HepG2 (cell line): ENCODE data around the gene KRTAP10-9. TPM values are rescaled to one million over a fixed set of nuclear protein-coding genes. Genes with fewer than 3 reads are reported as not detected.

Experiments
- ATAC-seq: fragments of 200-7000 bp; cut with Tn5 transposase; 3 replicates; pipeline ENCODE4 v1.9.1; 2020; ENCODE audit warnings: mild to moderate bottlenecking, moderate library complexity
- BruUV-seq: library from RNA; stranded (reverse); fragments of 400-500 nt; replicated peaks from 2 replicates; lab custom pipeline; 2021; lab: Mats Ljungman, UMichigan
- CTCF ChIA-PET: fragments of 300-600 bp; formaldehyde crosslinking; extraction: SDS; loops from one replicate; lab custom pipeline; 2021; ENCODE audit warnings: low total read pairs, inconsistent platforms, low intra/inter-chr PET ratio; lab: Yijun Ruan, JAX
- POLR2A ChIA-PET: fragments of 350-600 bp; sonication (Branson Sonifier 250); formaldehyde crosslinking; loops from one replicate; lab custom pipeline; 2020; ENCODE audit warnings: antibody characterized with exemption, inconsistent platforms; lab: Yijun Ruan, JAX
- DNase-seq: peaks from one replicate; pipeline ENCODE4 v3.0.0-alpha.2; 2015; ENCODE audit warnings: low spot score
- FAIRE-seq: peaks from 3 replicates; lab custom pipeline; 2011; peaks lifted over from hg19 to GRCh38; lab: Jason Lieb, UNC
- H2AFZ ChIP-seq: one replicate; pipeline ENCODE4 v1.6.1; 2011; ENCODE audit warnings: low read length, inconsistent platforms
- H3K27ac ChIP-seq: fragments of 300-600 bp; 3 replicates; pipeline ENCODE4 v1.8.0; 2011; ENCODE audit warnings: mixed run types, mild to moderate bottlenecking, mixed read lengths, low read length, inconsistent platforms; ENCODE audit not compliant: insufficient read depth; ENCODE audit errors: extremely low read length
- H3K27me3 ChIP-seq, 2 experiments: fragments of 200-600 bp in 1 of 2; 2 replicates in 1 of 2; 3 replicates in 1 of 2; pipeline versions ENCODE4 v1.6.0 to v1.8.0; 2011; ENCODE audit warnings: low read length in 2 of 2, mild to moderate bottlenecking in 2 of 2, moderate library complexity in 2 of 2, inconsistent platforms in 1 of 2; ENCODE audit not compliant: insufficient read depth in 2 of 2, control insufficient read depth in 1 of 2
- H3K36me3 ChIP-seq, 2 experiments: fragments of 200-600 bp in 1 of 2; replicated peaks in 1 of 2; 2 replicates in 1 of 2; 3 replicates in 1 of 2; pipeline versions ENCODE4 v1.5.1 to v1.8.0; 2011; ENCODE audit warnings: low read length in 2 of 2, inconsistent platforms in 1 of 2; ENCODE audit not compliant: insufficient read depth in 2 of 2, control insufficient read depth in 1 of 2
- H3K4me1 ChIP-seq: 2 replicates; pipeline ENCODE4 v1.5.1; 2012; ENCODE audit warnings: low read length, inconsistent platforms; ENCODE audit not compliant: insufficient read depth
- H3K4me2 ChIP-seq: 2 replicates; pipeline ENCODE4 v1.6.0; 2011; ENCODE audit warnings: low read depth, low read length, inconsistent platforms
- H3K4me3 ChIP-seq, 3 experiments: fragments of 200-600 bp in 1 of 3; sonication (generic), shearing (Covaris generic) in 1 of 3; replicated peaks in 1 of 3; 2 replicates each; pipeline ENCODE4 v1.5.1; 2011 to 2016; ENCODE audit warnings: low read length in 3 of 3, inconsistent platforms in 2 of 3, low read depth in 2 of 3, mild to moderate bottlenecking in 2 of 3, control low read depth in 1 of 3, mixed read lengths in 1 of 3; ENCODE audit not compliant: insufficient read depth in 1 of 3
- H3K79me2 ChIP-seq: one replicate; pipeline ENCODE4 v1.6.1; 2011; ENCODE audit warnings: low read length, inconsistent platforms; ENCODE audit not compliant: insufficient read depth
- H3K9ac ChIP-seq: 2 replicates; pipeline ENCODE4 v1.6.0; 2011; ENCODE audit warnings: mild to moderate bottlenecking, low read depth, low read length, inconsistent platforms; ENCODE audit not compliant: insufficient read depth
- H3K9me3 ChIP-seq: 2 replicates; pipeline ENCODE4 v1.5.1; 2012; ENCODE audit warnings: mild to moderate bottlenecking, low read length
- H4K20me1 ChIP-seq: 2 replicates; pipeline ENCODE4 v1.6.0; 2011; ENCODE audit warnings: inconsistent platforms, mild to moderate bottlenecking, low read length, moderate library complexity; ENCODE audit not compliant: insufficient read depth
- MXD4 ChIP-seq: IDR thresholded peaks from 2 replicates; pipeline ENCODE4 v1.6.1; 2016; ENCODE audit warnings: mild to moderate bottlenecking, missing biosample characterization, missing genetic modification reagents
- ZNF160 ChIP-seq: sonication (generic); formaldehyde crosslinking; IDR thresholded peaks from 2 replicates; pipeline ENCODE4 v1.8.0; 2022; ENCODE audit warnings: mild to moderate bottlenecking, inconsistent platforms, missing genetic modification reagents
- ZNF230 ChIP-seq: sonication (generic); formaldehyde crosslinking; IDR thresholded peaks from 2 replicates; pipeline ENCODE4 v1.4.0; 2020; ENCODE audit warnings: mild to moderate bottlenecking, missing genetic modification reagents
- ZNF253 ChIP-seq: sonication (generic); formaldehyde crosslinking; IDR thresholded peaks from 2 replicates; pipeline ENCODE4 v1.8.0; 2022; ENCODE audit warnings: mild to moderate bottlenecking, missing genetic modification reagents, borderline replicate concordance
- WGBS: methylation state at CpG from one replicate; pipeline ENCODE4 v1.1.6; 2017; ENCODE audit warnings: low lambda C conversion rate; 5-methylcytosine and 5-hydroxymethylcytosine counted together
- in situ Hi-C: cut with HindIII; loops from 2 replicates; pipeline ENCODE4 v1.10.0; 2017; ENCODE audit warnings: low pct_unique_long_range_greater_than_20kb; ENCODE audit not compliant: extremely low pct_ligation_motif_present
- intact Hi-C: fragments of 100-400 bp; cut with micrococcal nuclease; formaldehyde crosslinking; loops from one replicate; pipeline ENCODE4 v1.10.0; 2022; ENCODE audit not compliant: unreplicated experiment
- polyA plus RNA-seq, 8 experiments: library from polyadenylated mRNA; depleted of rRNA in 3 of 8; stranded (reverse) in 7 of 8; unstranded in 1 of 8; fragments of >200 nt; fragmentation: Illumina TruSeq in 4 of 8; extraction: Trizol in 4 of 8; gene quantifications; 2 replicates each; pipeline versions ENCODE4 v1.2.1 to v1.2.3, GENCODE V29; 2011 to 2016; ENCODE audit warnings: low read depth in 4 of 8, missing spikeins in 1 of 8, mixed read lengths in 1 of 8; ENCODE audit not compliant: insufficient read depth in 1 of 8
- total RNA-seq, 5 experiments: library from RNA; depleted of rRNA; stranded (reverse); fragments of >200 nt; fragmentation: Illumina TruSeq; extraction: Trizol; gene quantifications; 2 replicates each; pipeline ENCODE4 v1.2.3, GENCODE V29; 2016; ENCODE audit warnings: low read depth in 1 of 5
- TF ChIP-seq, protein P1 (sequence below): sonication (generic); formaldehyde crosslinking; IDR thresholded peaks from 2 replicates; pipeline ENCODE4 v1.5.1; 2020; ENCODE audit warnings: missing genetic modification reagents, mild to moderate bottlenecking, borderline replicate concordance
- TF ChIP-seq, protein P2 (sequence below): sonication (generic); formaldehyde crosslinking; IDR thresholded peaks from 2 replicates; pipeline ENCODE4 v1.4.0; 2020; ENCODE audit warnings: missing genetic modification reagents

KRTAP10-9 gene
- total and polyA plus RNA-seq, 2 of the 13 experiments (the other 11 are each of a cell fraction or from before 2014, with no cell fraction given) = not detected

GRCh38 chr21:44671911-44672310 lies 45.0 kb downstream of the KRTAP10-9 start:
- H3K27me3 ChIP-seq = peaks cover 0 to 14% of the 10 kb centered on the region in 2 experiments; a peak in 2 of 5 replicates
- in situ Hi-C loops = no loop called here
- H3K9ac ChIP-seq = no peak overlapping the region
- FAIRE-seq (no peak), ATAC-seq (no peak), DNase-seq (no peak)
- H4K20me1 ChIP-seq = no peaks in the 10 kb centered on the region
- no peaks in the 10 kb centered on the region for H3K79me2 ChIP-seq
- H3K4me3 ChIP-seq = no peak overlapping the region
- ChIA-PET POLR2A (no interaction called here), CTCF (no interaction called here)
- H3K4me2 ChIP-seq = no peak overlapping the region
- 7% methylated on average over 1 of the region's 1 CpG for WGBS
- H2AFZ ChIP-seq = no peak overlapping the region
- H3K27ac ChIP-seq = no peak overlapping the region
- H3K9me3 ChIP-seq = peaks cover 7% of the 10 kb centered on the region
- TF ChIP-seq ZNF253 (CRISPR knock-in tag) (no peak), ZNF160 (CRISPR knock-in tag) (peak; percentile 79; the same call in 1 of the 2 replicates)
- no peaks in the 10 kb centered on the region for H3K4me1 ChIP-seq
- no peaks in the 10 kb centered on the region for H3K36me3 ChIP-seq
- intact Hi-C loops = no loop called here
- BruUV-seq = no TSS peak

DNA sequence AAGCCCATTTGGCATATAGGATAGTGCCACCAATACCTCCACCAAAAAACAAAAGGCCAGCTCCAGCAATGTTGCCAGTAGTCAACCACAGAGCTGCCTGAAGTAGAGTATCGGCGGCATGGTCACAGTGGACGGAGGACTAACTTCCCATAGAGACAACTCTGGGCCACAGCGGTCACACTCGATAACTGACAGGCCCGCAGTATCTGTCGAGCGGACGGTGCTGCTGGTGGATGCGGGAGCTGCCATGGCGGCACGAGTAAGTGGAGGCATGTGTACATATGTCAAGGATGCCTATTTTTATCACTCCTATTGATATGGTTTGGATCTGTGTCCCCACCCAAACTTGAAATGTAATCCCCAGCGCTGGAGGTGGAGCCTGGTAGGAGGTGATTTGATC lies 51.0 kb downstream of the KRTAP10-9 start:
- no peak overlapping the region for H3K27ac ChIP-seq
- DNase-seq (no peak), FAIRE-seq (no peak), ATAC-seq (no peak)
- ChIA-PET CTCF (no interaction called here), POLR2A (no interaction called here)
- H2AFZ ChIP-seq = no peak overlapping the region
- H3K79me2 ChIP-seq = no peaks in the 10 kb centered on the region
- H3K4me1 ChIP-seq = no peaks in the 10 kb centered on the region
- WGBS = 55% methylated on average over 8 of the region's 13 CpGs
- no peaks in the 10 kb centered on the region for H3K9me3 ChIP-seq
- no peak overlapping the region for H3K4me3 ChIP-seq
- H3K36me3 ChIP-seq = no peaks in the 10 kb centered on the region
- peaks cover 1 to 24% of the 10 kb centered on the region in 2 experiments; a peak in 2 of 5 replicates for H3K27me3 ChIP-seq
- no TSS peak for BruUV-seq
- no peak overlapping the region for H3K4me2 ChIP-seq
- in situ Hi-C loops (no loop called here), intact Hi-C loops (no loop called here)
- H3K9ac ChIP-seq = no peak overlapping the region
- no peaks in the 10 kb centered on the region for H4K20me1 ChIP-seq
- TF ChIP-seq, protein P1, sequence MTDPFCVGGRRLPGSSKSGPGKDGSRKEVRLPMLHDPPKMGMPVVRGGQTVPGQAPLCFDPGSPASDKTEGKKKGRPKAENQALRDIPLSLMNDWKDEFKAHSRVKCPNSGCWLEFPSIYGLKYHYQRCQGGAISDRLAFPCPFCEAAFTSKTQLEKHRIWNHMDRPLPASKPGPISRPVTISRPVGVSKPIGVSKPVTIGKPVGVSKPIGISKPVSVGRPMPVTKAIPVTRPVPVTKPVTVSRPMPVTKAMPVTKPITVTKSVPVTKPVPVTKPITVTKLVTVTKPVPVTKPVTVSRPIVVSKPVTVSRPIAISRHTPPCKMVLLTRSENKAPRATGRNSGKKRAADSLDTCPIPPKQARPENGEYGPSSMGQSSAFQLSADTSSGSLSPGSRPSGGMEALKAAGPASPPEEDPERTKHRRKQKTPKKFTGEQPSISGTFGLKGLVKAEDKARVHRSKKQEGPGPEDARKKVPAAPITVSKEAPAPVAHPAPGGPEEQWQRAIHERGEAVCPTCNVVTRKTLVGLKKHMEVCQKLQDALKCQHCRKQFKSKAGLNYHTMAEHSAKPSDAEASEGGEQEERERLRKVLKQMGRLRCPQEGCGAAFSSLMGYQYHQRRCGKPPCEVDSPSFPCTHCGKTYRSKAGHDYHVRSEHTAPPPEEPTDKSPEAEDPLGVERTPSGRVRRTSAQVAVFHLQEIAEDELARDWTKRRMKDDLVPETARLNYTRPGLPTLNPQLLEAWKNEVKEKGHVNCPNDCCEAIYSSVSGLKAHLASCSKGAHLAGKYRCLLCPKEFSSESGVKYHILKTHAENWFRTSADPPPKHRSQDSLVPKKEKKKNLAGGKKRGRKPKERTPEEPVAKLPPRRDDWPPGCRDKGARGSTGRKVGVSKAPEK (CRISPR knock-in tag) = no peak
- TF ChIP-seq ZNF230 (CRISPR knock-in tag) = no peak
- TF ChIP-seq, protein P2, sequence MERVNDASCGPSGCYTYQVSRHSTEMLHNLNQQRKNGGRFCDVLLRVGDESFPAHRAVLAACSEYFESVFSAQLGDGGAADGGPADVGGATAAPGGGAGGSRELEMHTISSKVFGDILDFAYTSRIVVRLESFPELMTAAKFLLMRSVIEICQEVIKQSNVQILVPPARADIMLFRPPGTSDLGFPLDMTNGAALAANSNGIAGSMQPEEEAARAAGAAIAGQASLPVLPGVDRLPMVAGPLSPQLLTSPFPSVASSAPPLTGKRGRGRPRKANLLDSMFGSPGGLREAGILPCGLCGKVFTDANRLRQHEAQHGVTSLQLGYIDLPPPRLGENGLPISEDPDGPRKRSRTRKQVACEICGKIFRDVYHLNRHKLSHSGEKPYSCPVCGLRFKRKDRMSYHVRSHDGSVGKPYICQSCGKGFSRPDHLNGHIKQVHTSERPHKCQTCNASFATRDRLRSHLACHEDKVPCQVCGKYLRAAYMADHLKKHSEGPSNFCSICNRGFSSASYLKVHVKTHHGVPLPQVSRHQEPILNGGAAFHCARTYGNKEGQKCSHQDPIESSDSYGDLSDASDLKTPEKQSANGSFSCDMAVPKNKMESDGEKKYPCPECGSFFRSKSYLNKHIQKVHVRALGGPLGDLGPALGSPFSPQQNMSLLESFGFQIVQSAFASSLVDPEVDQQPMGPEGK = no peak
- TF ChIP-seq MXD4 (CRISPR knock-in tag) = no peak
